HG03103 (cell line): Measurements from ENCODE around the gene MFAP4.

ENCODE experiments used
- ATAC-seq: cut with Tn5 transposase; IDR thresholded peaks from one replicate; pipeline ENCODE4 v1.9.1; 2021; ENCODE audit warnings: low read depth; ENCODE audit not compliant: unreplicated experiment

Gene MFAP4

GRCh38 chr17:19338031-19338990 lies 48.7 kb downstream of the MFAP4 start:
- no peak for ATAC-seq

- no peak for ATAC-seq
These were observed 49.3 kb downstream of the MFAP4 start for GRCh38 chr17:19337712-19338023.

- no peak for ATAC-seq
These were observed 49.9 kb downstream of the MFAP4 start for GRCh38 chr17:19336938-19337711.

GRCh38 chr17:19335951-19336631 lies 50.9 kb downstream of the MFAP4 start:
- no peak for ATAC-seq

- no peak for ATAC-seq
These were observed 52.7 kb downstream of the MFAP4 start for GRCh38 chr17:19334331-19334730.

GRCh38 chr17:19333736-19334290 lies 53.2 kb downstream of the MFAP4 start:
- no peak for ATAC-seq
